GM12891 (cell line): ENCODE data around the gene LRRC7.

Source experiments
- PAX5 ChIP-seq: IDR thresholded peaks from 2 replicates; pipeline ENCODE4 v1.6.1; 2011; ENCODE audit warnings: low read length, moderate library complexity, mild to moderate bottlenecking; ENCODE audit not compliant: insufficient read depth, severe bottlenecking
- POLR2A ChIP-seq: IDR thresholded peaks from 2 replicates; pipeline ENCODE4 v1.6.1; 2011; ENCODE audit warnings: low read depth, low read length, control low read depth
- POLR2AphosphoS5 ChIP-seq: IDR thresholded peaks from 2 replicates; pipeline ENCODE4 v1.6.1; 2011; ENCODE audit warnings: low read depth, low read length, control low read depth
- POU2F2 ChIP-seq: IDR thresholded peaks from 2 replicates; pipeline ENCODE4 v1.6.1; 2011; ENCODE audit warnings: low read depth, mild to moderate bottlenecking, control low read depth, low read length, moderate library complexity
- SPI1 ChIP-seq: IDR thresholded peaks from 2 replicates; pipeline ENCODE4 v1.6.1; 2011; ENCODE audit warnings: low read depth, low read length, control low read depth
- TAF1 ChIP-seq: IDR thresholded peaks from 2 replicates; pipeline ENCODE4 v1.6.1; 2011; ENCODE audit warnings: low read depth, low read length, control low read depth

DNA sequence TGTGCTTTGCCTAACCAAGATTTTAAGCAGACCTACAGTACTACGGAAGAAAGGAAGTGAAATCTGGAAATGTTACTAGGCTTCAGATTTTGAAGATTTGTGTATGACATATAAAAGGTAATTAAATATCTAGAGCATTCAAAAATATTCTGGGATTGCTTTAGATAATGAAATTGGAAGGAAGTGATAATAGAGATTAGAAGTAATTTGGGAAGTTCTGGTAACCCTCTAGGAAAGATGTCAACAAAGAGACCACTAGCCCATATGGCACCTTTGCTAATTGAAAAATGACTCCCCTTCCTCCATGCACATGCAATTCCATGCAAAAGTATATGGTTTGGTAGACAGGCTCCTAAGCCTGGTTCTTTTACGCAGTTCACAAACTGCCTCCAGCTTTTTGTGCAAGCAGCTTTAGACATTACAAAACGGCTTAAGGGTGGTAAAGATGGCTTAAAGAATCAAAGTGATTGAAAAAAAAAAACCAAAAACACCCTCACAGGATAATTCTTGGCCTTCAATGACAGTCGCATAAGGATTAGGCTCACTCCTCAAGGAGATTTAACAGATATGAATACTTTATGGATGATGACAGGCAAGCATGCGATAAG is 81.8 kb downstream of the LRRC7 start:
- TF ChIP-seq POU2F2 (no peak), POLR2A (no peak), POLR2AphosphoS5 (no peak), SPI1 (no peak), TAF1 (no peak), PAX5 (no peak)
